ENCODE results near the gene PHLDA3.

DNA sequence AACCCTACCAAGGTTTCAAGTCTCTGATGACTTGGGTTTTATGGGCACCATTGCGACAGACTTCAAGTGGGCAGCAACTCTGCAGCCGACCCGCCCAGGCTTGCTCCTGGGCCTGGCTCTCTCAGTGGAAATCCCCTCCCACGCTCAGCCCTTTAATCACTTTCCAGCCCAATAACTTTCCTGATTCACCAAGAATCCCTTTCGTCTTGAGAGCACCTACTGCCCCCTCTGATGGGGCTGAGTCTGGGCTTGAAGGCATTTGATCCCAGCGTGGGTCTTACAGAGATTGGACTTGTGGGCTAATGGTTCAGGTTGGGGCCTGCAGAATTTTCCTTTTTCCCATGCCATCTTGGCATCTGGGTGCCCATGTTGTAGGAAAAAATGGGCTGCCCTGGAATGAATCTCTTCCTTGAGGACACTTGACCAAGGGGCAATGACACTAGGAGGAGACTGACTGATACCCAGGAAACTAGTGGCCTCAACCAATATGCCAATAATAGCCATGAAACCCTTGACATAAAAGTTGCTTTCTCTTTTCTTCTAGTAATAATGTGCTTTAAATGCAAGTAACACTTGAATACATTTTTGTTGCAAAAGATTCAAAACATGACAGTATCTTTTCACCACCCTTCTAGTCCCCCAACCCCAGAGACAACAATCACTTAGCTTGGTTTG, 7.8 kb upstream of the PHLDA3 start:
- TF ChIP-seq CTCF (IDR thresholded peaks at IDR 0.05; ENCODE audit: borderline replicate concordance, extremely low read depth, low read length, poor library complexity, severe bottlenecking) (no peak), EZH2 (IDR thresholded peaks at IDR 0.05; ENCODE audit: borderline replicate concordance, low read depth, low read length, severe bottlenecking) (no peak)

Measured in DND-41 (cell line).